HCT116 (cell line): ENCODE data around the gene ADARB1. TPM values are rescaled to one million over a fixed set of nuclear protein-coding genes. Genes with fewer than 3 reads are reported as not detected.

Experiments used
- ATAC-seq: fragments of 200-7000 bp; cut with Tn5 transposase; 2 replicates; pipeline ENCODE4 v1.9.1; 2020; ENCODE audit warnings: mild to moderate bottlenecking, moderate library complexity
- BruUV-seq: library from RNA; stranded (reverse); fragments of 400-500 nt; replicated peaks from 2 replicates; lab custom pipeline; 2021; lab: Mats Ljungman, UMichigan
- CTCF ChIA-PET: fragments of 300-600 bp; sonication (Branson Sonifier 250); formaldehyde crosslinking; loops from one replicate; lab custom pipeline; 2021; ENCODE audit warnings: antibody characterized with exemption; lab: Charles Lee
- POLR2A ChIA-PET: fragments of 300-600, 350-600 bp; sonication (Branson Sonifier 250); formaldehyde crosslinking; loops from one replicate; lab custom pipeline; 2021; ENCODE audit warnings: antibody characterized with exemption; lab: Charles Lee
- RAD21 ChIA-PET, 2 experiments: fragments of 300-600 bp; sonication (Branson Sonifier 250); formaldehyde crosslinking; loops; one replicate each; lab custom pipeline; 2023; ENCODE audit warnings: low total read pairs in 2 of 2; ENCODE audit not compliant: uncharacterized antibody in 2 of 2, unreplicated experiment in 2 of 2, low non-redundant PET in 1 of 2; lab: Charles Lee
- DNase-seq: peaks from one replicate; pipeline ENCODE4 v3.0.0-alpha.2; 2010; ENCODE audit warnings: low read depth, low spot score
- H2AFZ ChIP-seq: fragments of 200-600 bp; shearing (Covaris generic), sonication (generic); 2 replicates; pipeline ENCODE4 v1.6.1; 2017; ENCODE audit warnings: low read depth, mixed run types, mixed read lengths, antibody characterized with exemption, low read length; ENCODE audit not compliant: poor library complexity, severe bottlenecking
- H3K27ac ChIP-seq: 2 replicates; pipeline ENCODE4 v1.5.1; 2012; ENCODE audit warnings: low read depth, low read length
- H3K27me3 ChIP-seq: fragments of 200-600 bp; sonication (generic); 2 replicates; pipeline ENCODE4 v1.6.1; 2016; ENCODE audit warnings: mixed run types, low read length, mixed read lengths; ENCODE audit not compliant: insufficient read depth
- H3K36me3 ChIP-seq, 2 experiments: fragments of 200-500 bp in 1 of 2; fragments of 200-600 bp in 1 of 2; sonication (Bioruptor generic) in 1 of 2; sonication (generic) in 1 of 2; 2 replicates each; pipeline versions ENCODE4 v1.5.1 to v1.6.1; 2014 to 2016; ENCODE audit warnings: low read length in 2 of 2, inconsistent platforms in 1 of 2, mixed read lengths in 1 of 2, mixed run types in 1 of 2; ENCODE audit not compliant: insufficient read depth in 2 of 2, control insufficient read depth in 1 of 2
- H3K4me1 ChIP-seq, 2 experiments: fragments of 200-600 bp in 1 of 2; sonication (generic) in 1 of 2; 2 replicates each; pipeline versions ENCODE4 v1.5.1 to v1.6.1; 2012 to 2017; ENCODE audit warnings: low read length in 2 of 2, inconsistent platforms in 1 of 2, mild to moderate bottlenecking in 1 of 2, mixed read lengths in 1 of 2, mixed run types in 1 of 2, moderate library complexity in 1 of 2; ENCODE audit not compliant: insufficient read depth in 2 of 2, control insufficient read depth in 1 of 2
- H3K4me2 ChIP-seq: fragments of 200-600 bp; sonication (generic); 2 replicates; pipeline ENCODE4 v1.6.1; 2017; ENCODE audit warnings: mixed run types, low read length, mixed read lengths
- H3K4me3 ChIP-seq, 2 experiments: fragments of 200-600 bp in 1 of 2; sonication (generic) in 1 of 2; replicated peaks in 1 of 2; 2 replicates each; pipeline ENCODE4 v1.5.1; 2011 to 2016; ENCODE audit warnings: low read length in 2 of 2, control low read depth in 1 of 2, low read depth in 1 of 2, mild to moderate bottlenecking in 1 of 2, mixed read lengths in 1 of 2, mixed run types in 1 of 2
- H3K79me2 ChIP-seq: fragments of 200-600 bp; sonication (generic); 2 replicates; pipeline ENCODE4 v1.6.1; 2017; ENCODE audit warnings: mild to moderate bottlenecking, mixed run types, low read length, moderate library complexity, mixed read lengths; ENCODE audit not compliant: insufficient read depth
- H3K9ac ChIP-seq: fragments of 200-600 bp; sonication (generic); 2 replicates; pipeline ENCODE4 v1.6.1; 2016; ENCODE audit warnings: low read length, mixed read lengths
- H3K9me2 ChIP-seq: fragments of 200-600 bp; sonication (generic), shearing (Covaris generic); 2 replicates; pipeline ENCODE4 v1.6.1; 2017; ENCODE audit warnings: mixed run types, mild to moderate bottlenecking, moderate library complexity; ENCODE audit not compliant: insufficient read depth
- H3K9me3 ChIP-seq, 2 experiments: fragments of 200-500 bp in 1 of 2; fragments of 200-600 bp in 1 of 2; sonication (Bioruptor generic) in 1 of 2; sonication (generic) in 1 of 2; 2 replicates each; pipeline ENCODE4 v1.6.1; 2014 to 2017; ENCODE audit warnings: low read length in 2 of 2, mixed read lengths in 2 of 2, inconsistent platforms in 1 of 2, low read depth in 1 of 2, mild to moderate bottlenecking in 1 of 2, mixed run types in 1 of 2, moderate library complexity in 1 of 2; ENCODE audit not compliant: control insufficient read depth in 1 of 2, insufficient read depth in 1 of 2
- H4K20me1 ChIP-seq: fragments of 200-600 bp; sonication (generic), shearing (Covaris generic); 2 replicates; pipeline ENCODE4 v1.6.1; 2017; ENCODE audit warnings: mixed run types, mild to moderate bottlenecking, moderate library complexity; ENCODE audit not compliant: insufficient read depth
- CBX3 ChIP-seq: IDR thresholded peaks from 2 replicates; pipeline ENCODE4 v1.6.1; 2012; ENCODE audit warnings: low read depth
- CEBPB ChIP-seq: IDR thresholded peaks from 2 replicates; pipeline ENCODE4 v1.6.1; 2012; ENCODE audit warnings: low read depth
- EGR1 ChIP-seq: IDR thresholded peaks from 2 replicates; pipeline ENCODE4 v1.6.1; 2012; ENCODE audit warnings: low read depth
- ELF1 ChIP-seq: IDR thresholded peaks from 2 replicates; pipeline ENCODE4 v1.6.1; 2012; ENCODE audit warnings: low read depth, borderline replicate concordance
- EZH2 ChIP-seq: fragments of 200-600 bp; sonication (generic); IDR thresholded peaks from 2 replicates; pipeline ENCODE4 v1.6.1; 2017; ENCODE audit warnings: antibody characterized with exemption, mixed run types
- FOSL1 ChIP-seq: IDR thresholded peaks from 2 replicates; pipeline ENCODE4 v1.6.1; 2012; ENCODE audit warnings: low read depth
- JUND ChIP-seq: IDR thresholded peaks from 2 replicates; pipeline ENCODE4 v1.6.1; 2012
- MAX ChIP-seq: IDR thresholded peaks from 2 replicates; pipeline ENCODE4 v1.6.1; 2012
- POLR2A ChIP-seq: IDR thresholded peaks from 2 replicates; pipeline ENCODE4 v1.7.0; 2011; ENCODE audit warnings: borderline replicate concordance; ENCODE audit not compliant: insufficient read depth, insufficient read length; ENCODE audit errors: extremely low read depth
- POLR2AphosphoS5 ChIP-seq: IDR thresholded peaks from 2 replicates; pipeline ENCODE4 v1.6.1; 2011; ENCODE audit warnings: mild to moderate bottlenecking, low read depth, low read length, moderate library complexity
- RAD21 ChIP-seq: IDR thresholded peaks from 2 replicates; pipeline ENCODE4 v1.6.1; 2012; ENCODE audit warnings: low read depth, mild to moderate bottlenecking
- SIN3A ChIP-seq: IDR thresholded peaks from 2 replicates; pipeline ENCODE4 v1.6.1; 2012; ENCODE audit warnings: low read depth
- SP1 ChIP-seq: IDR thresholded peaks from 2 replicates; pipeline ENCODE4 v1.6.1; 2012; ENCODE audit warnings: low read depth
- SRF ChIP-seq: IDR thresholded peaks from 2 replicates; pipeline ENCODE4 v1.6.1; 2012; ENCODE audit warnings: low read depth
- TCF7L2 ChIP-seq: IDR thresholded peaks from 2 replicates; pipeline ENCODE4 v1.7.0; 2011; ENCODE audit warnings: borderline replicate concordance, inconsistent platforms; ENCODE audit not compliant: insufficient read depth, insufficient read length; ENCODE audit errors: extremely low read depth
- ZBTB33 ChIP-seq: IDR thresholded peaks from 2 replicates; pipeline ENCODE4 v1.6.1; 2011; ENCODE audit warnings: mild to moderate bottlenecking, low read length, moderate library complexity; ENCODE audit not compliant: insufficient replicate concordance; ENCODE audit errors: extremely low read depth
- ZNF274 ChIP-seq: fragments of 200-500 bp; sonication (Bioruptor generic); IDR thresholded peaks from 2 replicates; pipeline ENCODE4 v1.6.1; 2014; ENCODE audit warnings: mild to moderate bottlenecking, low read depth, low read length, inconsistent platforms
- intact Hi-C: fragments of 100-400 bp; cut with micrococcal nuclease; formaldehyde crosslinking; loops from 2 replicates; pipeline ENCODE4 v1.10.0; 2022
- total RNA-seq: library from RNA; stranded (reverse); gene quantifications from one replicate; pipeline ENCODE4 v1.2.1, GENCODE V29; 2021; ENCODE audit not compliant: unreplicated experiment
- TF ChIP-seq, protein P1 (sequence below), 3 experiments: fragments of 200-600 bp in 1 of 3; sonication (generic) in 1 of 3; IDR thresholded peaks in 2 of 3; conservative IDR thresholded peaks in 1 of 3; 2 replicates each; pipeline ENCODE4 v1.5.1; 2012 to 2017; ENCODE audit warnings: low read depth in 2 of 3, low read length in 2 of 3, antibody characterized with exemption in 1 of 3, borderline replicate concordance in 1 of 3, control low read depth in 1 of 3, mild to moderate bottlenecking in 1 of 3, mixed read lengths in 1 of 3, mixed run types in 1 of 3, moderate library complexity in 1 of 3; ENCODE audit not compliant: insufficient read depth in 1 of 3
- TF ChIP-seq, protein P2 (sequence below): IDR thresholded peaks from 2 replicates; pipeline ENCODE4 v1.6.1; 2012

ADARB1 gene
- total RNA-seq, 1 experiment from 2014 or later: 13.5 TPM

DNA sequence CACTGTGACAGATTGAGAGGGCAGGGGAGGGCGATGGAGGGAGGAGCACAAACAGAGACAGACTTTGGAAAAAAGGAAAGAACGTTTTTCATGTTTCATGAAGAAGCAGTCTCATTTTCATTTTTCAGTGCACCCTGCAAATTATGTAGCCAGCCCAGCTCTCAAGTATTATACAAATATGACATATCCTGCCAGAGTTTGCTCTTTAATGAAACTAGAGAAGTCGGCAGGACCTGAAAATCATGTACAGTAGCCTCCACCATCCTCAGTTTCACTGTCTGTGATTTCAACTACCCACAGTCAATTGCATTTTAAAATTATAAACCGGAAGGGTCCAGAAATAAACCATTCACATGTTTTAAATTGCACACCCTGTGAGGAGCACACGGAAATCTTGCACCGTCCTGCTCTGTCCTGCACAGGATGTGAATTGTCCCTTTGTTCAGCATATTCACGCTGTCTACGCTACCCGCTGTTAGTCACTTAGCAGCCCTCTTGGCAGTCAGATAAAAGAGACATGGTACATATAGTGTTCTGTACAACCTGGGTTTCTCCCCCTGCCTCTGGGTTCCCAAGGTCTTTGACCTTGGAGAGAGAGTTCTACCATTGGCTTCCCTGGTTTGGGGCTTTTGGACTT, 13.6 kb upstream of the ADARB1 start:
- no peaks in the 10 kb centered on the region for H3K9me3 ChIP-seq
- ChIA-PET CTCF (no interaction called here), POLR2A (no interaction called here), RAD21 (no interaction called here)
- no peaks in the 10 kb centered on the region for H3K9me2 ChIP-seq
- no peak for ATAC-seq
- no peak for DNase-seq
- BruUV-seq: no TSS peak
- H3K27me3 ChIP-seq: peaks cover 8% of the 10 kb centered on the region; the same call in 1 of the 2 replicates
- no peaks in the 10 kb centered on the region for H3K4me1 ChIP-seq
- TF ChIP-seq TCF7L2 (no peak), EGR1 (no peak), MAX (no peak), SP1 (no peak), ELF1 (no peak), EZH2 (no peak), CBX3 (no peak), POLR2A (no peak), RAD21 (no peak), ZBTB33 (no peak), JUND (no peak), ZNF274 (no peak), FOSL1 (no peak), POLR2AphosphoS5 (no peak), SRF (no peak), SIN3A (no peak), CEBPB (no peak)
- TF ChIP-seq, protein P1, sequence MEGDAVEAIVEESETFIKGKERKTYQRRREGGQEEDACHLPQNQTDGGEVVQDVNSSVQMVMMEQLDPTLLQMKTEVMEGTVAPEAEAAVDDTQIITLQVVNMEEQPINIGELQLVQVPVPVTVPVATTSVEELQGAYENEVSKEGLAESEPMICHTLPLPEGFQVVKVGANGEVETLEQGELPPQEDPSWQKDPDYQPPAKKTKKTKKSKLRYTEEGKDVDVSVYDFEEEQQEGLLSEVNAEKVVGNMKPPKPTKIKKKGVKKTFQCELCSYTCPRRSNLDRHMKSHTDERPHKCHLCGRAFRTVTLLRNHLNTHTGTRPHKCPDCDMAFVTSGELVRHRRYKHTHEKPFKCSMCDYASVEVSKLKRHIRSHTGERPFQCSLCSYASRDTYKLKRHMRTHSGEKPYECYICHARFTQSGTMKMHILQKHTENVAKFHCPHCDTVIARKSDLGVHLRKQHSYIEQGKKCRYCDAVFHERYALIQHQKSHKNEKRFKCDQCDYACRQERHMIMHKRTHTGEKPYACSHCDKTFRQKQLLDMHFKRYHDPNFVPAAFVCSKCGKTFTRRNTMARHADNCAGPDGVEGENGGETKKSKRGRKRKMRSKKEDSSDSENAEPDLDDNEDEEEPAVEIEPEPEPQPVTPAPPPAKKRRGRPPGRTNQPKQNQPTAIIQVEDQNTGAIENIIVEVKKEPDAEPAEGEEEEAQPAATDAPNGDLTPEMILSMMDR (IDR thresholded peaks at IDR 0.05 in 2 of 3, conservative IDR thresholded peaks at IDR 0.05 in 1 of 3; ENCODE audit: borderline replicate concordance in 1 of 3, insufficient read depth in 1 of 3, low read depth in 2 of 3, low read length in 2 of 3): no peak
- TF ChIP-seq, protein P2, sequence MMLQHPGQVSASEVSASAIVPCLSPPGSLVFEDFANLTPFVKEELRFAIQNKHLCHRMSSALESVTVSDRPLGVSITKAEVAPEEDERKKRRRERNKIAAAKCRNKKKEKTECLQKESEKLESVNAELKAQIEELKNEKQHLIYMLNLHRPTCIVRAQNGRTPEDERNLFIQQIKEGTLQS: no peak
- no peak overlapping the region for H3K27ac ChIP-seq
- no peak overlapping the region for H3K4me2 ChIP-seq
- no peak overlapping the region for H3K4me3 ChIP-seq
- no peaks in the 10 kb centered on the region for H3K79me2 ChIP-seq
- no peak overlapping the region for H2AFZ ChIP-seq
- H3K36me3 ChIP-seq: no peaks in the 10 kb centered on the region
- intact Hi-C loops: no loop called here
- H3K9ac ChIP-seq: no peak overlapping the region
- H4K20me1 ChIP-seq: no peaks in the 10 kb centered on the region
